Type B pancreatic cell (in vitro differentiated cells): ENCODE results near the gene ARPIN. TPM values are rescaled to one million over a fixed set of nuclear protein-coding genes. Genes with fewer than 3 reads are reported as not detected.

Experiments used
- DNase-seq: peaks from one replicate; pipeline ENCODE4 v3.0.0; 2021; ENCODE audit warnings: mixed read lengths; ENCODE audit not compliant: unreplicated experiment; ENCODE audit errors: extremely low spot score
- H3K27ac Mint-ChIP-seq: 2 replicates; pipeline ENCODE4 v1.8.0; 2021; ENCODE audit warnings: mild to moderate bottlenecking, mixed read lengths
- H3K27me3 Mint-ChIP-seq: 2 replicates; pipeline ENCODE4 v1.8.0; 2021; ENCODE audit warnings: mixed read lengths
- H3K36me3 Mint-ChIP-seq: 2 replicates; pipeline ENCODE4 v1.8.0; 2021; ENCODE audit warnings: mixed read lengths
- H3K4me1 Mint-ChIP-seq: one replicate; pipeline ENCODE4 v1.8.0; 2021; ENCODE audit warnings: mixed read lengths; ENCODE audit not compliant: unreplicated experiment
- H3K4me3 Mint-ChIP-seq: 2 replicates; pipeline ENCODE4 v1.8.0; 2021; ENCODE audit warnings: mild to moderate bottlenecking, mixed read lengths
- H3K9me3 Mint-ChIP-seq: 2 replicates; pipeline ENCODE4 v1.8.0; 2021; ENCODE audit warnings: mixed read lengths
- CTCF ChIP-seq: fragments of 200-600 bp; sonication (generic); conservative IDR thresholded peaks from 2 replicates; pipeline ENCODE4 v1.5.0; 2021; ENCODE audit warnings: antibody characterized with exemption, mild to moderate bottlenecking
- total RNA-seq: library from RNA; stranded (reverse); gene quantifications from 2 replicates; pipeline ENCODE4 v1.2.1, GENCODE V29; 2021; ENCODE audit warnings: low replicate concordance

Gene ARPIN
- total RNA-seq, 1 donor from 2014 or later, result 22.7 TPM

GRCh38 chr15:89936051-89936785, 23.5 kb upstream of the ARPIN start:
- no peak for DNase-seq
- Mint-ChIP-seq H3K9me3 (peaks cover 3% of the 10 kb centered on the region), H3K4me3 (no peak overlapping the region), H3K36me3 (no peaks in the 10 kb centered on the region), H3K27ac (no peak overlapping the region), H3K27me3 (no peaks in the 10 kb centered on the region), H3K4me1 (no peaks in the 10 kb centered on the region)
- no peak for TF ChIP-seq CTCF

GRCh38 chr15:89932880-89933279, 20.1 kb upstream of the ARPIN start:
- no peak for DNase-seq

GRCh38 chr15:89928421-89928820, 15.7 kb upstream of the ARPIN start:
- no peaks in the 10 kb centered on the region for H3K36me3 Mint-ChIP-seq
- no peaks in the 10 kb centered on the region for H3K9me3 Mint-ChIP-seq
- no peak overlapping the region for H3K4me3 Mint-ChIP-seq
- no peak overlapping the region for H3K27ac Mint-ChIP-seq
- no peaks in the 10 kb centered on the region for H3K4me1 Mint-ChIP-seq
- H3K27me3 Mint-ChIP-seq, result no peaks in the 10 kb centered on the region
- no peak for TF ChIP-seq CTCF
- DNase-seq, result no peak

More at GRCh38 chr15:89932880-89933279, 20.1 kb upstream of the ARPIN start:
- Mint-ChIP-seq H3K36me3 (no peaks in the 10 kb centered on the region), H3K9me3 (peaks cover under 1% of the 10 kb centered on the region), H3K4me3 (no peak overlapping the region), H3K4me1 (no peaks in the 10 kb centered on the region), H3K27me3 (no peaks in the 10 kb centered on the region), H3K27ac (no peak overlapping the region)
- TF ChIP-seq CTCF, result no peak

GRCh38 chr15:89926158-89926557, 13.4 kb upstream of the ARPIN start:
- Mint-ChIP-seq H3K4me1 (no peaks in the 10 kb centered on the region), H3K9me3 (no peaks in the 10 kb centered on the region), H3K4me3 (no peak overlapping the region), H3K36me3 (no peaks in the 10 kb centered on the region), H3K27me3 (no peaks in the 10 kb centered on the region), H3K27ac (no peak overlapping the region)
- TF ChIP-seq CTCF, result no peak
- DNase-seq, result no peak

GRCh38 chr15:89917442-89918101, 4.8 kb upstream of the ARPIN start:
- Mint-ChIP-seq H3K4me1 (peaks cover 4% of the 10 kb centered on the region), H3K27me3 (no peaks in the 10 kb centered on the region), H3K4me3 (no peak overlapping the region), H3K27ac (no peak overlapping the region), H3K9me3 (no peaks in the 10 kb centered on the region), H3K36me3 (peaks cover 3% of the 10 kb centered on the region)
- no peak for DNase-seq
- no peak for TF ChIP-seq CTCF
